Cardiac fibroblast (primary cell): Measurements from ENCODE around the gene ZNF35.

ENCODE experiments used
- DNase-seq, 2 donors: peaks; one replicate each; pipeline versions ENCODE4 v3.0.0 to v3.0.0-alpha.2; 2010; ENCODE audit warnings: low read depth in 2 of 2
- H3K4me3 ChIP-seq, 2 donors: replicated peaks in 1 of 2; 1 replicate in 1 of 2; 2 replicates in 1 of 2; pipeline ENCODE4 v1.5.1; 2011; ENCODE audit warnings: low read depth in 2 of 2, low read length in 2 of 2, mild to moderate bottlenecking in 2 of 2, moderate library complexity in 1 of 2
- CTCF ChIP-seq: IDR thresholded peaks from one replicate; pipeline ENCODE4 v1.5.1; 2011; ENCODE audit warnings: low read depth, mild to moderate bottlenecking, low read length, inconsistent platforms

Gene ZNF35

DNA sequence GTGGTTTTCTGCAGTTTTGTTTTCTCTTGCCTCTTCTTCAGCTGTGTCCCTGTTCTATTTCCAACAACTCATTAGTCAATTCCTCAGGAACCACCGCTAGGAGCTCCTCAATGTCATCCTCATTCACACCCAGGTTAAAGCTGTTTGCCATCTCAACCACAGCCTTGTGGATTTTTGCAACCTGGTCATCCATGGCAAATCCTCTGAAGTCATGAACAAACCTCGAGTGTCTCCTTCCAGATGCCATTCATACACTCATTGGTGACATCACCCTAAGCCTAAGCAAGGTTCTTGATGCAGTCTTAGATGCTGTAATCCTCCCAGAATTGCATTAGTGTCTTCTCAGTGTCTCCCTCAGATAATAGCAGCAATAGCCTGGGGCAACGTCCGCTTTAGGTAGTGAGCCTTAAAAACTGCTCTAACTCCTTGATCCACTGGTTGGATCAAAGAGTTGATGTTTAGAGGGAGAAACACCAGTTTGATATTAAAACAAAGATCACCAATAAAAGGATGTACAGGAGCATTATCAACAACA, 32.5 kb downstream of the ZNF35 start:
- no peak for TF ChIP-seq CTCF
- no peak for DNase-seq
- H3K4me3 ChIP-seq, result no peak overlapping the region

DNA sequence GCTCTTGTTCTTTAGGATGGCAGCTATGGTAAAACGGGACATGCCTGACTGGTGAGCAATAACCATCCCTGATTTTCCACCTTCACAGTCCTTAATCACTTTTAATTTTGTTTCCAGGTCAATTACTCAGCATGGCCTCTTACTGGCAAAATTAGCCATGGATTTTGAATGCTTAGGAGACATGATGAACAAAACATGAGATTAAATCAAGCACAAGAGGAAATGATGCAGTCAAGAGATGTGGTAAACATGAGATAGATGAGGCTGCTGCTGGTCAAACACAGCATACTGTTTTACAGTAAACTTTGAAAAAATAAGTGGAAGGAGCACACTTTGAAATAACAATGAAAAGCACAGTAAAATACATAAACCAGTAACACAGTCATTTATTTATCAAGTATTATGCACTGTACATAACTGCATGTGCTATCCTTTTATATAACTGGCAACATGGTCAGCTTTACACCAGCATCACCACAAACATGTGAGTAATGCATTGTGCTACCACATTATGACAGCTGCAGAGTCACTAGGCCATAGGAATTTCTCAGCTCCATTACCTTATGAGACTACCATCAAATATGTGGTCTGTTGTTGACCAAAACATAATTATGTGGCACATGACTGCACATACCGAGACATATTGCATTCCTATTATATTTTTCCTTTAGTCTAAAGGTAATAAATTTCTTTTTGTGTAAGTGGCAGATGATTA, 33.8 kb downstream of the ZNF35 start:
- H3K4me3 ChIP-seq, result no peak overlapping the region
- DNase-seq, result peak; percentile 11 to 64
- TF ChIP-seq CTCF, result no peak

DNA sequence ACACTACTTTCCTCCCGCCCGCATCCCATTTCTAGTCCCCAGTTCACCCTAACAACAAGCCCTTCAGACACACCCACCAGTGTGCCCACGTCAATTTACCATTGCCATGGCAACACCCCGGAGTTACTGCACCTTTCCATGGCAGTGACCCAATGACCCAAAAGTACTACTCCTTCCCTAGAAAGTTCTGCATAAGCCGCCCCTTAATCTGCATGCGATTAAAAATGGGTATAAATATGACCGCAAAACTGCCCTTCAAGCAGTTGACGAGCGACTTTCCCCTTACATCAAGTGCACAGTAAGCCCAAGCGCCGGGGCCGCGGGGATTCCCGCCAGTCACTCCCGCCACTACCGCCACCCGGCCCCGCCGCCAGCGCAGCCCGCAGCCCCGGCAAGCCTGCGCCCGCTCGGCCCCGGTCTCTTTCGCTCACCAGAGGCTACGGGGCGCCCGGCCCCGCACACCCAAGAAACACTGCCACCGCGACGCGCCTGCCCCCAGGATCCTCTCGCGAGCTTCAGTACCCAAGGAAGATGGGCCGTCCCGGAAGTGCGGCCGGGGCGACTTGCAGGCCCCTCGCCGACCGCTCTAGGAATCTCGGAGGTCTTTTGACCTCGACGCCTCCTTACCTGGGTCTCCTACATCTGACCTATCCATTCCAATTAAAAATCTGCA, 36.7 kb downstream of the ZNF35 start:
- peak; percentile 90 to 91 for DNase-seq
- H3K4me3 ChIP-seq, result peak overlapping the region; percentile 59 to 63
- no peak for TF ChIP-seq CTCF

- DNase-seq, result no peak
- H3K4me3 ChIP-seq, result no peak overlapping the region
- TF ChIP-seq CTCF, result no peak
Measured at GRCh38 chr3:44687898-44688297, 39.4 kb downstream of the ZNF35 start.
